ENCODE measurements around the gene COL23A1. TPM values are rescaled to one million over a fixed set of nuclear protein-coding genes. Genes with fewer than 3 reads are reported as not detected.

Gene COL23A1
- total and polyA plus RNA-seq, 4 donors: 0.36 to 1.5 (median 1.1) TPM; not detected in 1

DNA sequence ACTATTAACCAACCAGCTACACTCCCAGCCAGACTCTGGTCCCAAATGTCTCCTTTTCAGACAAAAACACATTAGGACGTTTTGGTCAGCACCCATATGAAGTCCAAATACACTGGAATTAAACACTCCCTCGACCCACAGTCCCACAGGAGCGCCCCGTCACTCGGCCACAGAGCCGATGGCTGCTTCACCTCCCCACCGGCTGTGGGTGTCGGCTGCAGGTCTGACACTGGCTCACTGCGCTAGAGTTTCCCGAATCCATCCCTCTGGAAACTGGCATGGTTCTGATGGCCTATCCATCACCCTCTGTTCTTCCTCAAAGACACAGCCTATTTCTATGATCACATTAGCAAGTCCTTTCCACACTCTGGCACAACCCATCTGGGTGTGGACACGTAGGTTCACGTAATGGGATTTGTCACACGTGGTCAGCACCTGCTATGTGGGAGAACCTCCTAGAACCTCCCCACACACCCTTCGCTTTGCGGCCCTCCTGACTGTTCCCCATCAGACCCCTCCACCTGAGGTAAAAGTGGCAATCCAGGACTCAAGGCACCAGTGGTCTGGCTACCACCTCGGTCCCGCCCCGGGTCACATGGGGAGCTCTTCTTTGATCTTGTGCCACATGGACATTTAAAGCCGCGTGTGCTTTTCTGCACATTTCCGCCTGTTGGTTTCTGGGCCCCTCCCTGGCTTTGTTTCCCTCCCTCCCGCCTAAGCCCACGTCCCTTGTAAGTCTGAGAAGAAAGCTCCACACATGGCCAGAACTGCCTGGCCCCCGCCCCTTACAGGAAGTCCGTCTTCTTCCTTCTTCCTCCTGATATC, 226.5 kb downstream of the COL23A1 start:
- H3K4me3 ChIP-seq (ENCODE audit: low read length in 2 of 2): no peak overlapping the region
- H3K9me3 ChIP-seq (ENCODE audit: control insufficient read depth, low read length): no peaks in the 10 kb centered on the region
- no peaks in the 10 kb centered on the region for H3K27me3 ChIP-seq (ENCODE audit: control insufficient read depth in 1 of 2, insufficient read depth in 2 of 2, low read length in 1 of 2)
- H3K27ac ChIP-seq (ENCODE audit: low read depth in 1 of 2, low read length in 2 of 2): no peak overlapping the region
- intact Hi-C loops (cut with DNase I): no loop called here
- ATAC-seq (ENCODE audit: low FRiP score): no peak
- no peaks in the 10 kb centered on the region for H3K36me3 ChIP-seq (ENCODE audit: control insufficient read depth in 1 of 2, insufficient read depth in 2 of 2, low read length in 1 of 2)
- peak; percentile 38 to 49 for DNase-seq
- no peaks in the 10 kb centered on the region for H3K4me1 ChIP-seq (ENCODE audit: control insufficient read depth in 1 of 2, insufficient read depth in 2 of 2, low read length in 2 of 2)
- 90% methylated on average over 25 of the region's 25 CpGs for WGBS, 2 donors

DNA sequence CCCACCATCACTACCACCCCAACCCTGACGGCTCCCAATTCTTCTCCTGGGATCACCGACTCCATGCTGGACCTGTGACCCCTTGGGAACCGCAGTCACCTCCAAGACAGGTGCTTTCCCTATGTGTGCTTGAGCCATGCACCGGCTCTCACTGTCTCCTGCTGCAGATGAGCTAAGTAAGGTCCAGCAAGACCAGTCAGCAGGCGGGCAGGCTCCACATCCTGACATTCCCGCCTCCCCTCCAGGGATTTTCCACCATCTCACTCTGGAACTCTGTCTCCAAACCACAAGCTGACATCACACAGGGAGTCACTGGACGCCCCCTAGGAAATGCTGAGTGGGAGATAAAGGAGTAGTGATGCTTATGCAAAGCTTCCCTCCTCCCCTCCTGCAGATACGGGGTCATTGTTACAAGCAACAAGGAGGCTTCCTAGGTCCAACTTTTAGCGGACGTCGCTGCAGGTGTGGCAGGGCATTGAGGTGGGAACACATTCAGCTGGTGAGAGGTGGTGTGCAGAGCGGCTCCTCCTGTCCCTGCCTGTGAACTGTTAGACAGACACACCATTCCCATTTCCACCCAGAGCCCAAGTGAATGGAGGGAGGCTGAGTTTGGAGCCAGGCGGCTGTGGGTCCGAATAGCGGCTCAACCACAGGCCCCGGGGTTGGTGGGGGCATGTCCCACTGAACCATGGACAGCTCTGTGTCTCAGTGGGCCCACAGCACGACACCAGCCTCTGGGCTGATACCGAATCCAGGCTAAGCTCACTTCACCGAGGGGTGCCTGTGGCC, 228.3 kb downstream of the COL23A1 start:
- H3K4me3 ChIP-seq (ENCODE audit: low read length in 2 of 2): no peak overlapping the region
- no peaks in the 10 kb centered on the region for H3K9me3 ChIP-seq (ENCODE audit: control insufficient read depth, low read length)
- ATAC-seq (ENCODE audit: low FRiP score): no peak
- peak; percentile 28 to 68 for DNase-seq
- H3K27me3 ChIP-seq (ENCODE audit: control insufficient read depth in 1 of 2, insufficient read depth in 2 of 2, low read length in 1 of 2): no peaks in the 10 kb centered on the region
- 92 to 93% methylated on average over 19 of the region's 19 CpGs for WGBS, 2 donors
- H3K27ac ChIP-seq (ENCODE audit: low read depth in 1 of 2, low read length in 2 of 2): no peak overlapping the region
- H3K4me1 ChIP-seq (ENCODE audit: control insufficient read depth in 1 of 2, insufficient read depth in 2 of 2, low read length in 2 of 2): no peaks in the 10 kb centered on the region
- intact Hi-C loops (cut with DNase I): no loop called here
- no peaks in the 10 kb centered on the region for H3K36me3 ChIP-seq (ENCODE audit: control insufficient read depth in 1 of 2, insufficient read depth in 2 of 2, low read length in 1 of 2)

DNA sequence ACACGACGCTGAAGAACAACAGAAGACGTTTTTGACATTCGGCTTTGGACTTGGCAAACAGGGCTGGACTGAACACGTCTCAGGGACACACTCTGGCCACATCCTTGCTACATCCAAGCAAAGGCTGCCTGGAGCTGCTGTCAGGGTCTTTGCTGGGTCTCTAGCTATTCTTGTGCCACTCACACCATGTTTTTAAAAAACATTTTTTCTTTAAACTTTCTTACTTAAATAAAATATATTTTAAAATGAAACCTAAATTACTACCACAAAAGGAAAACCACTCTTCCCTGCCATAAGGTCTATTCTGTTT, 229.3 kb downstream of the COL23A1 start:
- no peaks in the 10 kb centered on the region for H3K27me3 ChIP-seq (ENCODE audit: control insufficient read depth in 1 of 2, insufficient read depth in 2 of 2, low read length in 1 of 2)
- DNase-seq (no peak), ATAC-seq (ENCODE audit: low FRiP score) (no peak)
- no peaks in the 10 kb centered on the region for H3K36me3 ChIP-seq (ENCODE audit: control insufficient read depth in 1 of 2, insufficient read depth in 2 of 2, low read length in 1 of 2)
- no peaks in the 10 kb centered on the region for H3K9me3 ChIP-seq (ENCODE audit: control insufficient read depth, low read length)
- no peak overlapping the region for H3K4me3 ChIP-seq (ENCODE audit: low read length in 2 of 2)
- H3K27ac ChIP-seq (ENCODE audit: low read depth in 1 of 2, low read length in 2 of 2): no peak overlapping the region
- no peaks in the 10 kb centered on the region for H3K4me1 ChIP-seq (ENCODE audit: control insufficient read depth in 1 of 2, insufficient read depth in 2 of 2, low read length in 2 of 2)
- intact Hi-C loops (cut with DNase I): no loop called here
- 68 to 75% methylated on average over 5 of the region's 5 CpGs for WGBS, 2 donors

DNA sequence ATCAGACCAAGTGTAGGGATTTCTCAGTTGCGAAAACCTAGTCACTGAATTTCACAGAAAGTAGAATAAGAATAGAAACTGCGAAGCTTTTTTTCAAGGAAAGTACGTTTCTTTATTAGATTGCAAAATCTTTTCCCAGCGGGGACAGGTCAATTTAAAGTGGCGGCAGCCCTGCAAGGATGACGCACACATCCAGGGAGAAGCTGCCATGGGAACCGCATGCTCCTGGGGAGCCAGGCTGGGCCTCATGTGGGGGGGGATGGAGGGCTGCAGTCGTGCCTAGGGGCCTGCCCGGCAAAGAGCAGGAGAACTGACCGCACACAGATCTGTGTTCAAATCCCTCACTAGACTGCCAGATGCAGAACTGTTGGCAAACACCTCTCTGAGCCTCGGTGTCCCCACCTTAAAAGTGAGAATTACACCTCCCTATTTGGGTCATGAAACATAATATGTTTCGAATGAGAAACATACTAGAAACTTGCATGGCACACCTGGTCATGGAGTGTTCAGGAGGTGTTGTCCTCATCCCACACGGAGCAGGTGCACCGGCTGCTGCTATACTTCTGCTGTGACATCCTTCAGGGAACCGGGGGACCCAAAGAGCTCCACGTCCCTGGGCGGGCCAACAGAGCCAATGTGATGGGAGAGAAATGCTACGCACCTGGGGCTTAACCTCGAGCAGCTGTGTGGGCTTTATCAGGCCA, 229.8 kb downstream of the COL23A1 start:
- ATAC-seq (ENCODE audit: low FRiP score) (no peak), DNase-seq (peak; percentile 37 to 62)
- Histone ChIP-seq H3K4me1 (ENCODE audit: control insufficient read depth in 1 of 2, insufficient read depth in 2 of 2, low read length in 2 of 2) (no peaks in the 10 kb centered on the region), H3K4me3 (ENCODE audit: low read length in 2 of 2) (no peak overlapping the region), H3K9me3 (ENCODE audit: control insufficient read depth, low read length) (no peaks in the 10 kb centered on the region), H3K27me3 (ENCODE audit: control insufficient read depth in 1 of 2, insufficient read depth in 2 of 2, low read length in 1 of 2) (no peaks in the 10 kb centered on the region), H3K27ac (ENCODE audit: low read depth in 1 of 2, low read length in 2 of 2) (no peak overlapping the region), H3K36me3 (ENCODE audit: control insufficient read depth in 1 of 2, insufficient read depth in 2 of 2, low read length in 1 of 2) (no peaks in the 10 kb centered on the region)
- WGBS, 2 donors: 75 to 77% methylated on average over 19 of the region's 19 CpGs
- intact Hi-C loops (cut with DNase I): no loop called here

DNA sequence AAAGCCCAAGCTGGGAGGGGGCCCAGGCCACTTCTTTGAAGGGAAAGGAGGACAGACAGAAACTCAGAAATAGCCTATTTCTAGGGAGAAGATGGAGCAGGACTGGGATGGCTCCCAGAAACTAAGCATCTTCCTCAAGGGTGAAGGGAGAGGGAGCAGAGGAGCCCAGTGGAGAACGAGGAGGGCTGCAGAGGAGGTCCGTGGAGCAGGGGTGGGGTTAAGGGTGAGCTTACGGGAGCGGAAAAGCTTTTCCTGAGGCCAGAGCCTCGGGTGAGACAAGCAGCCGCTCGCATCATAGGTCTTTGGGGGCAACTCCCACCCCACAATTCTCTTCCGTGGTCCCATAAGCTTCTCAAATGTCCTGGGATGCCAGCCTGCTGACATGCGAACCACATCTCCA, 230.5 kb downstream of the COL23A1 start:
- Histone ChIP-seq H3K27me3 (ENCODE audit: control insufficient read depth in 1 of 2, insufficient read depth in 2 of 2, low read length in 1 of 2) (no peaks in the 10 kb centered on the region), H3K4me1 (ENCODE audit: control insufficient read depth in 1 of 2, insufficient read depth in 2 of 2, low read length in 2 of 2) (no peaks in the 10 kb centered on the region), H3K9me3 (ENCODE audit: control insufficient read depth, low read length) (no peaks in the 10 kb centered on the region), H3K27ac (ENCODE audit: low read depth in 1 of 2, low read length in 2 of 2) (no peak overlapping the region), H3K4me3 (ENCODE audit: low read length in 2 of 2) (no peak overlapping the region), H3K36me3 (ENCODE audit: control insufficient read depth in 1 of 2, insufficient read depth in 2 of 2, low read length in 1 of 2) (no peaks in the 10 kb centered on the region)
- DNase-seq: peak; percentile 9 to 38
- WGBS, 2 donors: 44 to 53% methylated on average over 9 of the region's 9 CpGs
- no peak for ATAC-seq (ENCODE audit: low FRiP score)
- intact Hi-C loops (cut with DNase I): no loop called here

DNA sequence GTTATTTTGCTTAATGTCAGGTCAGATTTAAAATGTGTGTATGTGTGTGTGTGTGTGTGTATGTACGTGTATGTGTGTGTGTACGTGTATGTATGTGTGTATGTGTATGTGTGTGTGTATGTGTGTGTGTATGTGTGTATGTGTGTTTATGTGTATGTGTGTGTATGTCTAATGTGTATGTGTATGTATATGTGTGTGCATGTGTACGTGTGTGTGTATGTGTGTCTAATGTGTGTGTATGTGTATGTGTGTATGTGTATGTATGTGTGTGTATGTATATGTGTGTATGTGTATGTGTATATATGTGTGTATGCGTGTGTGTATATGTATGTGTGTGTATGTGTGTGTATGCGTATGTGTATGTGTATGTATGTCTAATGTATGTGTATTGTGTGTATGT, 232.5 kb downstream of the COL23A1 start:
- H3K4me1 ChIP-seq (ENCODE audit: control insufficient read depth in 1 of 2, insufficient read depth in 2 of 2, low read length in 2 of 2): no peaks in the 10 kb centered on the region
- intact Hi-C loops (cut with DNase I): no loop called here
- DNase-seq: no peak
- no peaks in the 10 kb centered on the region for H3K36me3 ChIP-seq (ENCODE audit: control insufficient read depth in 1 of 2, insufficient read depth in 2 of 2, low read length in 1 of 2)
- WGBS, 2 donors: 61 to 78% methylated on average over 5 of the region's 5 CpGs
- H3K27ac ChIP-seq (ENCODE audit: low read depth in 1 of 2, low read length in 2 of 2): no peak overlapping the region
- H3K4me3 ChIP-seq (ENCODE audit: low read length in 2 of 2): no peak overlapping the region
- no peaks in the 10 kb centered on the region for H3K27me3 ChIP-seq (ENCODE audit: control insufficient read depth in 1 of 2, insufficient read depth in 2 of 2, low read length in 1 of 2)
- no peaks in the 10 kb centered on the region for H3K9me3 ChIP-seq (ENCODE audit: control insufficient read depth, low read length)
- ATAC-seq (ENCODE audit: low FRiP score): no peak

DNA sequence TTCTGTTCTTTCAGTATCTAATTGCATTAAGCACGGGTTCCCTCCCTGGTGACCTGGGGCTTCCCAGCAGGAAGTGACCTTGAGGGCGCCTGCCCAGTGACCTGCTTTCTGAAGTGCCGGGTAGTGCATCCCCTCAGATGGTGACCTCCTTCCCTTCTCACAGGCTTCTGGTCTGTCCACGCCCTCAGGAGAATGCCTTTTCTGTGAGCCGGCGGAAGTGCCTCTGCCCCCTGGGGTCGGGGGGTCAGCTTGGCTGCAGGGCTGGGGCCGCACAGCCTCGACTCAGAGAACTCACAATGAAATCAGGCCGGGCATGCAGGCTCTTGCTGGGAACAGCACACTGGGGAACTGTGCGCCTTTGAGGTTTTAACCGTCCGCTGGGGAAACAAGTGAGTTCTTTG, 233.1 kb downstream of the COL23A1 start:
- Histone ChIP-seq H3K4me3 (ENCODE audit: low read length in 2 of 2) (no peak overlapping the region), H3K27me3 (ENCODE audit: control insufficient read depth in 1 of 2, insufficient read depth in 2 of 2, low read length in 1 of 2) (no peaks in the 10 kb centered on the region), H3K9me3 (ENCODE audit: control insufficient read depth, low read length) (no peaks in the 10 kb centered on the region), H3K36me3 (ENCODE audit: control insufficient read depth in 1 of 2, insufficient read depth in 2 of 2, low read length in 1 of 2) (no peaks in the 10 kb centered on the region), H3K27ac (ENCODE audit: low read depth in 1 of 2, low read length in 2 of 2) (no peak overlapping the region), H3K4me1 (ENCODE audit: control insufficient read depth in 1 of 2, insufficient read depth in 2 of 2, low read length in 2 of 2) (no peaks in the 10 kb centered on the region)
- DNase-seq (peak; percentile 56 to 74), ATAC-seq (ENCODE audit: low FRiP score) (peak; percentile 49)
- WGBS, 2 donors: 49 to 52% methylated on average over 13 of the region's 13 CpGs
- intact Hi-C loops (cut with DNase I): no loop called here

DNA sequence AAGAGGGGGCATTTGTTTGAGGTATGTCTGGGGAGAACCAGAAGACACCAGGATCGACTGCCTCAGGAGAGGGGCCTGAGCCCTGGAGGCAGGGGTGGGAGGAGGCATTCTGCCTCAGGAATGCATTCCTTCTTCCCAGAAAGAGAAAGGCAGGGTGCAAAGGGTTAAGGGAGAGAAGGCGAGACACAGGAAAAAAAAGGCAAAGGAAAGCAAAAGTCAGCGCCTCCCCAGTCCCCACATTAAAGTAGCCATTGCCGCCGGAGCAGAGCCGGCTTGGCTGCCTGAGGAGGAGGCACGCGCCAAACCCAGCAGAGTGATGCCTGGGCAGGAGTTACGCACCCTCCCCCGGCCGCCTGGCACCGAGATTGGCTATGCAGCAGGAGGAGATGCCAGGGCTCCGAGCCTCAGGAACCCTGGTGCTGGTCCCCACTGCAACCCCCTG, 233.7 kb downstream of the COL23A1 start:
- no peaks in the 10 kb centered on the region for H3K27me3 ChIP-seq (ENCODE audit: control insufficient read depth in 1 of 2, insufficient read depth in 2 of 2, low read length in 1 of 2)
- H3K4me1 ChIP-seq (ENCODE audit: control insufficient read depth in 1 of 2, insufficient read depth in 2 of 2, low read length in 2 of 2): no peaks in the 10 kb centered on the region
- DNase-seq (peak; percentile 55 to 74), ATAC-seq (ENCODE audit: low FRiP score) (peak; percentile 56)
- H3K4me3 ChIP-seq (ENCODE audit: low read length in 2 of 2): no peak overlapping the region
- H3K9me3 ChIP-seq (ENCODE audit: control insufficient read depth, low read length): no peaks in the 10 kb centered on the region
- intact Hi-C loops (cut with DNase I): no loop called here
- H3K36me3 ChIP-seq (ENCODE audit: control insufficient read depth in 1 of 2, insufficient read depth in 2 of 2, low read length in 1 of 2): no peaks in the 10 kb centered on the region
- no peak overlapping the region for H3K27ac ChIP-seq (ENCODE audit: low read depth in 1 of 2, low read length in 2 of 2)
- WGBS, 2 donors: 1% methylated on average over 13 of the region's 13 CpGs
